ENCODE measurements around the gene SPEG.

The SPEG gene

DNA sequence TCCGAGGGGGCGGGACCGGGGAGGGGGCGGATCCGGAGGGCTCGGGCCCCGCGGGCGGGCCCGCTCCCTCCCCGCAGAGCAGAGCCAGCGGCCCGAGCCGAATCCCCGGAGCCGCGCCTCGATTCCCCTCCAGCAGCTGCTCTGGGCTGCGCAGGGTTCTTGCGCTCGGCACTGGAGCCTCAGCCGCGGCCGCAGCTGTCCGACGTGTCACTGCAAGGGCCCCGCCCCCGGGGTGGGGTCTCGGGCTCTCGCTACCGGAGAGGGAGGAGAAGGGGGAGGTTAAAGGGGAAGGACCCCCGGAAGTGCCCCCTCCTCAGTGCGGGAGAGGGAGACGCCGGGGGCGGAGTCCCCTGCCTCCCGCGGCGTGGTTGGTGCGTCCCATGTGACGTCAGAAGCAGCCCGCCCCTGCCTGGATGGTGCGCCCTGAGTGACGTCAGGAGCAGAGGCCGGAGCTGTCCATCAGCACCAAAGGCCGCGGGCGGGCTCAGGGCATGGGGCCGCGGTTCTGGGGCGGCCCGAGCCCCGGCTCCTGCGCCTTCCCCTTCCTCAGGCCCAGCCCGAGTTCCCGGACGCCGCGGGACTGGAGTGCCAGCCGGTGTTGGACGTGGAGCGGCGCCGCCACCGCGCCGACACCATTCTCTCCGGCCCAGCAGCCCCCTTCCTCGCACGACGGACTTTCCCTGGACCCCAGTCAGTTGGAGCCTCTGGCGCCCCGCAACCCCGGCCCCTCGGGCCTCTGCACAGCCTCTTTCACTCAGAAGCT, 109.1 kb downstream of the SPEG start, which contains the start of the genes CHPF and TMEM198:
CHPF (minus strand) TSS at position 214 of the 763 bp plus-strand sequence. CDS start 271 bp downstream, outside the sequence.
TMEM198 (plus strand) TSS at position 433 of the 763 bp plus-strand sequence. CDS start 700 bp downstream, outside the sequence.
- DNase-seq (ENCODE audit: low read depth): peak; percentile 89

DNA sequence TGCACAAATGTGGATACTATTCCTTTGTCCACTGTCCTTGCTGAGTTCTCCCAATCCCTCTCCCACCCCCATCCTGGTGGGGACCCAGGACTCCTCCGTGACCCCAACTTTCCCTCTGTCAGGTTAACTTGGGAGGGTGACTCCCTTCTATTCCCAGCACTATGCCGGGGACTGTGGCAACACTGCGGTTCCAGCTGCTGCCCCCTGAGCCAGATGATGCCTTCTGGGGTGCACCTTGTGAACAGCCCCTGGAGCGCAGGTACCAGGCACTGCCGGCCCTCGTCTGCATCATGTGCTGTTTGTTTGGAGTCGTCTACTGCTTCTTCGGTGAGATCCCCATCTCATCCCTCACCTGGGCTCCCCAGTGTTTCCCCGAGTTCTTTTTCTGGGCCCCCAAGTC, 109.9 kb downstream of the SPEG start:
- peak overlapping the region; percentile 66; the same call in 1 of the 2 replicates for H3K4me3 ChIP-seq (ENCODE audit: control insufficient read depth, low read depth, low read length)
- no peak for DNase-seq (ENCODE audit: low read depth)
- TF ChIP-seq CTCF (IDR thresholded peaks at IDR 0.05; ENCODE audit: control insufficient read depth, insufficient read depth, low read depth, low read length, missing control alignments): no peak

More for the DNA sequence above, 109.1 kb downstream of the SPEG start, which contains the start of the genes CHPF and TMEM198:
- TF ChIP-seq CTCF (IDR thresholded peaks at IDR 0.05; ENCODE audit: control insufficient read depth, insufficient read depth, low read depth, low read length, missing control alignments): no peak
- H3K4me3 ChIP-seq (ENCODE audit: control insufficient read depth, low read depth, low read length): peak within 1 kb of the TSS; percentile 66

GRCh38 chr2:219545295-219545942, 110.8 kb downstream of the SPEG start:
- H3K4me3 ChIP-seq (ENCODE audit: control insufficient read depth, low read depth, low read length): no peak overlapping the region
- no peak for DNase-seq (ENCODE audit: low read depth)
- no peak for TF ChIP-seq CTCF (IDR thresholded peaks at IDR 0.05; ENCODE audit: control insufficient read depth, insufficient read depth, low read depth, low read length, missing control alignments)

- no peak for DNase-seq (ENCODE audit: low read depth)
- TF ChIP-seq CTCF (IDR thresholded peaks at IDR 0.05; ENCODE audit: control insufficient read depth, insufficient read depth, low read depth, low read length, missing control alignments): no peak
- no peak overlapping the region for H3K4me3 ChIP-seq (ENCODE audit: control insufficient read depth, low read depth, low read length)
Observed at GRCh38 chr2:219545943-219546352, 111.3 kb downstream of the SPEG start.

- no peak overlapping the region for H3K4me3 ChIP-seq (ENCODE audit: control insufficient read depth, low read depth, low read length)
- TF ChIP-seq CTCF (IDR thresholded peaks at IDR 0.05; ENCODE audit: control insufficient read depth, insufficient read depth, low read depth, low read length, missing control alignments): no peak
- no peak for DNase-seq (ENCODE audit: low read depth)
Observed at GRCh38 chr2:219547621-219548020, 113.0 kb downstream of the SPEG start.

All from AG09309 (cell line).